NCI-H1092 (cell line): Measurements from ENCODE around the gene ACE2.
"Not testable (repeated sequence)": the region's sequence is repeated elsewhere in the genome, so short reads cannot be mapped to it uniquely, and the experiment has no call there.

Source experiments
- DNase-seq: peaks from one replicate; lab custom pipeline; 2025; lab: John Stamatoyannopoulos, UW

Gene ACE2

GRCh38 chrX:15600745-15601144 is at the start of gene ACE2:
Gene ACE2, minus strand, starts transcription at chrX:15600960. Its CDS starts 49 bp downstream, at chrX:15600911.
- DNase-seq, result no peak

- DNase-seq, result not testable (repeated sequence)
Measured at GRCh38 chrX:15647510-15647909, 46.8 kb upstream of the ACE2 start.

GRCh38 chrX:15646543-15646942 is 45.8 kb upstream of the ACE2 start:
- no peak for DNase-seq

- no peak for DNase-seq
Measured at GRCh38 chrX:15646031-15646430, 45.3 kb upstream of the ACE2 start.

GRCh38 chrX:15645266-15645665 is 44.5 kb upstream of the ACE2 start:
- DNase-seq, result no peak

- DNase-seq, result no peak
Measured at GRCh38 chrX:15644560-15644872, 43.8 kb upstream of the ACE2 start.

- DNase-seq, result no peak
Measured at GRCh38 chrX:15643786-15644559, 43.2 kb upstream of the ACE2 start.

GRCh38 chrX:15631637-15632036 is 30.9 kb upstream of the ACE2 start:
- DNase-seq, result no peak

GRCh38 chrX:15623054-15623453 is 22.3 kb upstream of the ACE2 start:
- no peak for DNase-seq

GRCh38 chrX:15619053-15619755 is 18.4 kb upstream of the ACE2 start:
- DNase-seq, result no peak

- no peak for DNase-seq
Measured at GRCh38 chrX:15617111-15617510, 16.4 kb upstream of the ACE2 start.

GRCh38 chrX:15616531-15616930 is 15.8 kb upstream of the ACE2 start:
- DNase-seq, result no peak

- DNase-seq, result no peak
Measured at GRCh38 chrX:15607067-15607466, 6.3 kb upstream of the ACE2 start.

GRCh38 chrX:15606136-15606535 is 5.4 kb upstream of the ACE2 start:
- DNase-seq, result no peak

GRCh38 chrX:15605226-15605625 is 4.5 kb upstream of the ACE2 start:
- DNase-seq, result no peak

- no peak for DNase-seq
Measured at GRCh38 chrX:15602761-15603160, 2.0 kb upstream of the ACE2 start.

GRCh38 chrX:15601932-15602331 is 1.2 kb upstream of the ACE2 start:
- DNase-seq, result no peak

- DNase-seq, result no peak
Measured at GRCh38 chrX:15600049-15600448, 711 bp downstream of the ACE2 start.

GRCh38 chrX:15599461-15599860 is 1.3 kb downstream of the ACE2 start:
- DNase-seq, result no peak

GRCh38 chrX:15598026-15598425 is 2.7 kb downstream of the ACE2 start:
- no peak for DNase-seq

- DNase-seq, result no peak
Measured at GRCh38 chrX:15594371-15594770, 6.4 kb downstream of the ACE2 start.

GRCh38 chrX:15579778-15580747 is 20.7 kb downstream of the ACE2 start:
- DNase-seq, result no peak

- no peak for DNase-seq
Measured at GRCh38 chrX:15576019-15576418, 24.7 kb downstream of the ACE2 start.
